ENCODE data around the gene TSC22D2.

TSC22D2 gene

DNA sequence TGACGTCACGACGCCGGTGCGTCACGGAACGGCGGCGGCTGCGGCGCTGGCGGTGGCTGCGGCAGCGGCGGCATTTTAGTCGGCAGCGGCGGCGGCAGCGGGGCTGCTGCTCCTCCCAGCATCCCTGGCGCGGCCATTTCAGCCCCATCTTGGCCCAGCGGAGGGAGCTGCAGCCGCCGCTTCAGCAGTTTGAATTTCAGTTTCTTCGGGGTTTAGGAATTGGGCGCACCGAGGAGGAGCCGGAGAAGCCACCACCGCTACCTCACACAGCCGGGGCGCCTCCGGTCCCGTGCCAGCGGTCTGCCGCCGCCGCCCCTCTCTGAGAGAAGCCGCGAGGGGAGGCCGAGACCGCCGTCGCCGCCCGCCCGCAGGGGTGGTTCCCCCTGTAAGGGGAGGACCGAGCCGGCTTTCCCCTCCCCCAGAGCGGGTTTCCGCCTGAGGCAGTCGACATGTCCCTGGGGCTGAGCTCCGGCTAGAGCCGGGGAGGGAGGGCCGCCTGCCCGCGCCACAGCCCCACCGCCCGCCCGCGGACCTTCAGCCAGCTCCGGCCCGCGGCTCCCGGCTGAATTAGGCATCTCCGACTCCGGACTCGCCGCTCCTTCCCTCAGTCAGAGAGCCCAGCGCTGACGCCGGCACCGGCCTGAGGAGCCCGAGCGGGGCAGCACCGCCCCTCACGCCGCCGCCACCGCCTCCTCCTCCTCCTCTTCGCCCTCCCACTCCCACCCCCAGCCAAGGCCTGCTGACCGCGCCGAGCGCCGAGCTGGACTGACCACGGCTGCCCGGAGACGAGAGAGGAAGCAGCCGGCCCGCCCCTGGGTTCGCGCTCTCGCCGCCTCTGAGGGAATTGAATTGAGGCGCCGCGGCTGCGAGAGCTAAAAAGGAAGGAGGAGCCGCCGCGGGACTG lies at the start of gene TSC22D2:
Gene TSC22D2, plus strand, starts transcription at position 78 of the 904 bp plus-strand sequence. CDS start 1,053 bp downstream, outside the sequence.
- H3K27ac ChIP-seq: peak within 1 kb of the TSS; percentile 99
- TF ChIP-seq ZFX (IDR thresholded peaks at IDR 0.05; ENCODE audit: borderline replicate concordance): no peak
- TF ChIP-seq CTCF (IDR thresholded peaks at IDR 0.05): peak; percentile 14; the same call in 1 of the 2 replicates

- TF ChIP-seq ZFX (IDR thresholded peaks at IDR 0.05; ENCODE audit: borderline replicate concordance): no peak
- no peak for TF ChIP-seq CTCF (IDR thresholded peaks at IDR 0.05)
- no peak overlapping the region for H3K27ac ChIP-seq
These were observed 48.7 kb upstream of the TSC22D2 start for GRCh38 chr3:150359381-150359780.

GRCh38 chr3:150360966-150361365 lies 47.1 kb upstream of the TSC22D2 start:
- H3K27ac ChIP-seq: no peak overlapping the region
- TF ChIP-seq ZFX (IDR thresholded peaks at IDR 0.05; ENCODE audit: borderline replicate concordance) (no peak), CTCF (IDR thresholded peaks at IDR 0.05) (no peak)

DNA sequence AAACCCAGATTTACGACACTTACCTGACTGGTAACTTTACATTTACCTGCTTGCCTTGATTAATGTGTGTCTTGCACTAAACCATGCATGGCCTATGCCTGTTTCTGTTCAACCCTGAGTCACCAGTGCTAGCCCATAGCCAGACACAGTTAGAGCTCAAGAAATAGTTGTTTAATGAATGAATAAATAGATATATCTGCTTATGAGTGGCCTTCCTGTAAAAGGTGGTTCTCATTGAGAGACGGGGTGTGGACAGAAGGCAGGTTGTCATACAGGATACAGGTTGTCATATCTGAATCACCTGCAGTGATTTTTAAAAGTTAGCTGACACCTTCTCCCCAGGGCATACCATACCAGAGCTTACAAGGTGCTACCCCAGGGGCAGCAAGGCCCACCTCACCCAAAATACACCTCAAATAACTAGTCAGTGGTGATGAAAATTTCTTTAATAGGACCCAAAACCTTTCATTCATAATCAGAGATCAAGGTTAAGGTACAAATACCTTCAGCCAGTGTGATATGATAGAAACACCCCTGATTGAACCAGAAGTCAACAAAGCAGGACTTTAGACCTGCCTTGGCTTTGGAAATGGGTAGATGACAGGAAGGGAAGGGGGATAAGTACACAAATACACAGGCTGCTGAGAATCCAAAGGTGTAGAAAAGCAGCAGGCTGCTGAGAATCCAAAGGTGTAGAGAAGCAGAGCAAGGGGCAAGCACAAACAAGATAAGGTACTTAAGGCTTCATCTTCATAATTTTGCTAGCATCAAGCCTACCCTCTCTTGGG lies 45.4 kb upstream of the TSC22D2 start:
- no peak overlapping the region for H3K27ac ChIP-seq
- no peak for TF ChIP-seq ZFX (IDR thresholded peaks at IDR 0.05; ENCODE audit: borderline replicate concordance)
- TF ChIP-seq CTCF (IDR thresholded peaks at IDR 0.05): no peak

GRCh38 chr3:150363420-150363819 lies 44.7 kb upstream of the TSC22D2 start:
- TF ChIP-seq CTCF (IDR thresholded peaks at IDR 0.05) (no peak), ZFX (IDR thresholded peaks at IDR 0.05; ENCODE audit: borderline replicate concordance) (no peak)
- no peak overlapping the region for H3K27ac ChIP-seq

GRCh38 chr3:150365132-150365604 lies 42.9 kb upstream of the TSC22D2 start:
- H3K27ac ChIP-seq: no peak overlapping the region

More at GRCh38 chr3:150365132-150365604, 42.9 kb upstream of the TSC22D2 start:
- TF ChIP-seq CTCF (IDR thresholded peaks at IDR 0.05) (no peak), ZFX (IDR thresholded peaks at IDR 0.05; ENCODE audit: borderline replicate concordance) (no peak)
